Hepatocyte (in vitro differentiated cells): ENCODE results near the gene ALG2. TPM values are rescaled to one million over a fixed set of nuclear protein-coding genes. Genes with fewer than 3 reads are reported as not detected.

Experiments
- DNase-seq: peaks from one replicate; pipeline ENCODE4 v3.0.0-alpha.2; 2016; ENCODE audit warnings: low spot score
- H2AFZ ChIP-seq: fragments of 200-600 bp; sonication (generic); 2 replicates; pipeline ENCODE4 v1.6.0; 2016; ENCODE audit warnings: antibody characterized with exemption, mild to moderate bottlenecking
- H3K27ac ChIP-seq: fragments of 200-600 bp; sonication (generic); 2 replicates; pipeline ENCODE4 v1.5.1; 2016; ENCODE audit warnings: mild to moderate bottlenecking
- H3K27me3 ChIP-seq: fragments of 200-600 bp; sonication (generic); 2 replicates; pipeline ENCODE4 v1.6.1; 2016
- H3K36me3 ChIP-seq: fragments of 200-600 bp; sonication (generic); replicated peaks from 2 replicates; pipeline ENCODE4 v1.5.1; 2016; ENCODE audit warnings: low read depth; ENCODE audit not compliant: insufficient read depth
- H3K4me1 ChIP-seq: fragments of 200-600 bp; sonication (generic); 2 replicates; pipeline ENCODE4 v1.5.1; 2016; ENCODE audit warnings: mild to moderate bottlenecking, moderate library complexity; ENCODE audit not compliant: insufficient read depth
- H3K4me2 ChIP-seq: fragments of 200-600 bp; sonication (generic); 2 replicates; pipeline ENCODE4 v1.6.0; 2016
- H3K4me3 ChIP-seq: fragments of 200-600 bp; sonication (generic); 2 replicates; pipeline ENCODE4 v1.5.1; 2016; ENCODE audit warnings: mild to moderate bottlenecking
- H3K79me2 ChIP-seq: fragments of 200-600 bp; sonication (generic); 2 replicates; pipeline ENCODE4 v1.6.0; 2017; ENCODE audit warnings: mild to moderate bottlenecking
- H3K9me2 ChIP-seq: fragments of 200-600 bp; sonication (generic); replicated peaks from 2 replicates; pipeline ENCODE4 v1.6.0; 2017; ENCODE audit warnings: mild to moderate bottlenecking; ENCODE audit not compliant: insufficient read depth
- H3K9me3 ChIP-seq: fragments of 200-600 bp; sonication (generic); 2 replicates; pipeline ENCODE4 v1.5.1; 2016; ENCODE audit warnings: low read depth, mild to moderate bottlenecking
- H4K20me1 ChIP-seq: fragments of 200-600 bp; sonication (generic); 2 replicates; pipeline ENCODE4 v1.6.0; 2016; ENCODE audit warnings: mild to moderate bottlenecking; ENCODE audit not compliant: insufficient read depth, poor library complexity, severe bottlenecking
- EZH2 ChIP-seq: fragments of 200-600 bp; sonication (generic); IDR thresholded peaks from 2 replicates; pipeline ENCODE4 v1.6.1; 2016; ENCODE audit warnings: antibody characterized with exemption, mild to moderate bottlenecking, borderline replicate concordance
- EZH2phosphoT487 ChIP-seq: fragments of 200-600 bp; sonication (generic); IDR thresholded peaks from one replicate; pipeline ENCODE4 v1.6.1; 2018; ENCODE audit warnings: antibody characterized with exemption, mild to moderate bottlenecking, low read depth, moderate library complexity; ENCODE audit not compliant: unreplicated experiment, severe bottlenecking
- WGBS: methylation state at CpG from one replicate; pipeline ENCODE4 v1.1.6; 2016; ENCODE audit warnings: low lambda C conversion rate; ENCODE audit errors: missing lambda C conversion rate; 5-methylcytosine and 5-hydroxymethylcytosine counted together
- polyA plus RNA-seq: library from polyadenylated mRNA; unstranded; fragments of >200 nt; fragmentation: Nextera tagmentation; extraction: Ambion mirVana; gene quantifications from 2 replicates; pipeline ENCODE4 v1.2.1, GENCODE V29; 2016
- total RNA-seq: library from RNA; depleted of rRNA; stranded (reverse); fragments of >200 nt; gene quantifications from 2 replicates; pipeline ENCODE4 v1.2.3, GENCODE V29; 2014
- TF ChIP-seq, protein P1 (sequence below): fragments of 200-600 bp; sonication (generic); IDR thresholded peaks from 2 replicates; pipeline ENCODE4 v1.5.1; 2016; ENCODE audit warnings: antibody characterized with exemption, mild to moderate bottlenecking; ENCODE audit not compliant: poor library complexity

Gene ALG2
- total and polyA plus RNA-seq, 2 experiments from 2014 or later: 51.9 to 64.0 TPM

DNA sequence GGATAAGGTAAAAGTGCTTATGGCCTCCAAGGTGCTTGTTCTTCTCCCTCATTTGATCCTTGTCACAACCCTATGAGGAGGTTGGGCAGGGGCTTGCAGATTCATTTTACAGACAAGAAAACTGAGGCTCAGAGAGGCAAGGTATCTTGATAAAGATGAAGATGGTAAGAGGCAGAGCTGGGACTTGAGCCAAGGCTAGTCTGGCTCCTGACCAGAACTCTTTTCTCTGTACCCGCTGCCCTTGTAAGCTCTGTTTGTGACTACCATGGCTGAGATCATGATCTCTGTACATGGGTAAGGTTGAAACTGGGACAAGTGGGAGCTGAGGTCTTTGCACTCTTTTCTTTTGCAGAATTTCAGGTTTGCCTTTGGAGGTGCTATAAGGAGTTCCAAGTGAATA lies 33.9 kb upstream of the ALG2 start:
- no peak overlapping the region for H3K4me2 ChIP-seq
- 92% methylated on average over 1 of the region's 1 CpG for WGBS
- H2AFZ ChIP-seq: no peak overlapping the region
- H3K9me3 ChIP-seq: no peaks in the 10 kb centered on the region
- no peak for DNase-seq
- H3K4me3 ChIP-seq: no peak overlapping the region
- no peaks in the 10 kb centered on the region for H3K36me3 ChIP-seq
- no peaks in the 10 kb centered on the region for H3K27me3 ChIP-seq
- no peak overlapping the region for H3K27ac ChIP-seq
- H3K79me2 ChIP-seq: no peaks in the 10 kb centered on the region
- H3K9me2 ChIP-seq: no peaks in the 10 kb centered on the region
- no peaks in the 10 kb centered on the region for H4K20me1 ChIP-seq
- no peaks in the 10 kb centered on the region for H3K4me1 ChIP-seq
- TF ChIP-seq, protein P1, sequence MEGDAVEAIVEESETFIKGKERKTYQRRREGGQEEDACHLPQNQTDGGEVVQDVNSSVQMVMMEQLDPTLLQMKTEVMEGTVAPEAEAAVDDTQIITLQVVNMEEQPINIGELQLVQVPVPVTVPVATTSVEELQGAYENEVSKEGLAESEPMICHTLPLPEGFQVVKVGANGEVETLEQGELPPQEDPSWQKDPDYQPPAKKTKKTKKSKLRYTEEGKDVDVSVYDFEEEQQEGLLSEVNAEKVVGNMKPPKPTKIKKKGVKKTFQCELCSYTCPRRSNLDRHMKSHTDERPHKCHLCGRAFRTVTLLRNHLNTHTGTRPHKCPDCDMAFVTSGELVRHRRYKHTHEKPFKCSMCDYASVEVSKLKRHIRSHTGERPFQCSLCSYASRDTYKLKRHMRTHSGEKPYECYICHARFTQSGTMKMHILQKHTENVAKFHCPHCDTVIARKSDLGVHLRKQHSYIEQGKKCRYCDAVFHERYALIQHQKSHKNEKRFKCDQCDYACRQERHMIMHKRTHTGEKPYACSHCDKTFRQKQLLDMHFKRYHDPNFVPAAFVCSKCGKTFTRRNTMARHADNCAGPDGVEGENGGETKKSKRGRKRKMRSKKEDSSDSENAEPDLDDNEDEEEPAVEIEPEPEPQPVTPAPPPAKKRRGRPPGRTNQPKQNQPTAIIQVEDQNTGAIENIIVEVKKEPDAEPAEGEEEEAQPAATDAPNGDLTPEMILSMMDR: no peak
- no peak for TF ChIP-seq EZH2phosphoT487
- TF ChIP-seq EZH2: no peak

DNA sequence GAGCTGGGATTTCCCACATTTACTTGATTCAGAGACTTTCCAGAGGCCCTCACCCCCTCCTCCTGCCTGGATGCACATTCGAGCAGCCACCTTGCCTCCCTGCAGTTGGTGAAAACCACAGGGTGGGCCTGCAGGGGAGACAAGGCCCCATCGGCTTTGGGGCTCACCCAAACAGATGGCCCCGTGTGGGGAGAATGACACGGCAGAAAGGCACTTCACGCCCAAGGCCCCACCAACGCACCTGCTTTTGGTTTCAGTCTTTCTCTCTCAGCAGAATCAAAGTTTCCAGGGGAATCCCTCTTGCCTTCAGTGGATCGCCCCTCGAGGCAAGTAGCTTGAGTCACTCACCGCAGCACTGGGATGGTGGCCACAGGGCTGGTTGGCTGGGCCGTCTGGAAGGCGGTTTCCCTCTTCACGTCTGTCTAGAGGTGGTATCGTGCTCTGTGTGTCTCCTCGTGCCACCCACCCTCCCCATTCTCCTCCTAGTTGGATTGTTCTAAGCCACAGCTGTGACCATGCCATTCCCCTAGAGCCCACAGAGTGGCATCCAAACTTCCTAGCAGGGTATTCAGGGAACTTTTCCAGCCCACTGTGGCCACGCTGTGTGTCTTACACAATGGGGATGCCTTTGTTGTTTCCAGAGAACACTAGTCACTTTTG lies 32.2 kb upstream of the ALG2 start:
- Histone ChIP-seq H4K20me1 (no peaks in the 10 kb centered on the region), H3K27ac (no peak overlapping the region), H3K4me3 (no peak overlapping the region), H3K9me3 (no peaks in the 10 kb centered on the region), H2AFZ (no peak overlapping the region), H3K9me2 (no peaks in the 10 kb centered on the region), H3K4me1 (no peaks in the 10 kb centered on the region), H3K36me3 (no peaks in the 10 kb centered on the region), H3K4me2 (no peak overlapping the region), H3K27me3 (no peaks in the 10 kb centered on the region), H3K79me2 (no peaks in the 10 kb centered on the region)
- TF ChIP-seq EZH2phosphoT487 (no peak), EZH2 (no peak)
- TF ChIP-seq, protein P1: no peak
- no peak for DNase-seq
- 90% methylated on average over 15 of the region's 15 CpGs for whole genome bisulfite sequencing

DNA sequence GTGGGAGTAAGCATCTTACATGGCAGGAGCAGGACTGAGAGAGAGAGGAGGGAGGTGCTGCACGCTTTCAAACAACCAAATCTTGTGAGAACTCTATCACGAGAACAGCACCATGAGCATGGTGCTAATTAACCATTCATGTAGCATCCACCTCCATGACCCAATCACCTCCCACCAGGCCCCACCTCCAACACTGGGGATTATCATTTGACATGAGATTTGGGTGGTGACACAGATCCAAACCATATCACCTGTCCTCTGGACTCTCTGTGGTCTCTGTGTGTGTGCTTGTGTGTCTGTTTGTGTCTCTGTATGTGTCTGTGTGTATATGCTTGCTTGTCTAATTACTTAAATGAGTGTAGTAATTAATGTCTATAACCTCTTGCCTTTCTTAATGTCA lies 31.4 kb upstream of the ALG2 start:
- Histone ChIP-seq H3K9me3 (no peaks in the 10 kb centered on the region), H3K4me1 (no peaks in the 10 kb centered on the region), H3K27ac (no peak overlapping the region), H2AFZ (no peak overlapping the region), H3K9me2 (no peaks in the 10 kb centered on the region), H3K4me2 (no peak overlapping the region), H3K36me3 (no peaks in the 10 kb centered on the region), H3K79me2 (no peaks in the 10 kb centered on the region), H4K20me1 (no peaks in the 10 kb centered on the region), H3K27me3 (no peaks in the 10 kb centered on the region), H3K4me3 (no peak overlapping the region)
- no peak for DNase-seq
- 87% methylated on average over 2 of the region's 2 CpGs for WGBS
- TF ChIP-seq, protein P1: no peak
- no peak for TF ChIP-seq EZH2phosphoT487
- TF ChIP-seq EZH2: no peak

DNA sequence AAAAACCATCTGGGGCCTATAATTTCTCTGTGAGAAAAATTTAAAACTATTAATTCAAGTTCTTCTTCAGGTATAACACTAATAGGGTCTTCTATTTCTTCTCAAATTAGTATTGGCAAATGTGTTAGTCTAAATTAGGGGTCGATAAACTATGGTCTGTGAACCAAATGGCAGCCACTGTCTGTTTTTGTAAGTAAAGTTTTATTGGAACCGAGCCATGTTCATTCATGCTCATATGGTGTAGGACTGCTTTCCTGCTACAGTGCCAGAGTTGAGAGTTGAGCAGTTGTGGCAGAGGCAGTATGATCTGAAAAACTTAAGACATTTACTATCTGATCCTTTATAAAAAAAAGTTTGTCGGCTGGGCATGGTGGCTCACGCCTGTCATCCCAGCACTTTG lies 29.4 kb upstream of the ALG2 start:
- H3K4me3 ChIP-seq: no peak overlapping the region
- WGBS: 95% methylated on average over 4 of the region's 4 CpGs

More for the DNA sequence above, 29.4 kb upstream of the ALG2 start:
- Histone ChIP-seq H4K20me1 (no peaks in the 10 kb centered on the region), H3K79me2 (no peaks in the 10 kb centered on the region), H2AFZ (no peak overlapping the region), H3K9me2 (no peaks in the 10 kb centered on the region), H3K36me3 (no peaks in the 10 kb centered on the region), H3K27ac (no peak overlapping the region), H3K27me3 (no peaks in the 10 kb centered on the region), H3K9me3 (no peaks in the 10 kb centered on the region), H3K4me2 (no peak overlapping the region), H3K4me1 (no peaks in the 10 kb centered on the region)
- TF ChIP-seq, protein P1: no peak
- TF ChIP-seq EZH2phosphoT487 (no peak), EZH2 (no peak)
- no peak for DNase-seq
